CD4-positive, CD25-positive, alpha-beta regulatory T cell (primary cell): ENCODE data around the gene PCDHA11. TPM values are rescaled to one million over a fixed set of nuclear protein-coding genes. Genes with fewer than 3 reads are reported as not detected.
"Not testable (repeated sequence)": the region's sequence is repeated elsewhere in the genome, so short reads cannot be mapped to it uniquely, and the experiment has no call there.

ENCODE experiments used
- ATAC-seq, 2 donors: fragments of 150-1000 bp; cut with Tn5 transposase; one replicate each; pipeline ENCODE4 v1.10.0; 2021; ENCODE audit warnings: low read depth in 2 of 2, moderate number of reproducible peaks in 2 of 2, moderate library complexity in 1 of 2
- DNase-seq, 3 donors: peaks; one replicate each; pipeline versions ENCODE4 v3.0.0 to v3.0.0-alpha.2; 2012 to 2022; ENCODE audit warnings: mixed read lengths in 1 of 3
- H3K27ac ChIP-seq: one replicate; pipeline ENCODE4 v1.7.0; 2013; ENCODE audit warnings: mild to moderate bottlenecking, low read length; ENCODE audit not compliant: insufficient read depth, poor library complexity, severe bottlenecking
- H3K27me3 ChIP-seq: one replicate; pipeline ENCODE4 v1.7.0; 2013; ENCODE audit warnings: low read length; ENCODE audit not compliant: control insufficient read depth, insufficient read depth
- H3K36me3 ChIP-seq: one replicate; pipeline ENCODE4 v1.7.0; 2013; ENCODE audit warnings: mild to moderate bottlenecking, low read length, moderate library complexity; ENCODE audit not compliant: control insufficient read depth, insufficient read depth
- H3K4me1 ChIP-seq: 2 replicates; pipeline ENCODE4 v1.7.0; 2013; ENCODE audit warnings: mild to moderate bottlenecking, low read length; ENCODE audit not compliant: insufficient read depth, control insufficient read depth, poor library complexity, severe bottlenecking
- H3K4me3 ChIP-seq: one replicate; pipeline ENCODE4 v1.7.0; 2013; ENCODE audit warnings: low read depth, mild to moderate bottlenecking, low read length, moderate library complexity
- H3K9me3 ChIP-seq, 2 experiments: 1 replicate in 1 of 2; 2 replicates in 1 of 2; pipeline ENCODE4 v1.7.0; 2013; ENCODE audit warnings: low read length in 2 of 2, mild to moderate bottlenecking in 1 of 2, moderate library complexity in 1 of 2; ENCODE audit not compliant: control insufficient read depth in 2 of 2
- H3K27ac Mint-ChIP-seq, 3 donors: one replicate each; pipeline ENCODE4 v1.8.0; 2020 to 2022; ENCODE audit warnings: mild to moderate bottlenecking in 3 of 3, mixed read lengths in 3 of 3, moderate library complexity in 2 of 3
- H3K27me3 Mint-ChIP-seq: one replicate; pipeline ENCODE4 v1.8.0; 2022; ENCODE audit warnings: mild to moderate bottlenecking, mixed read lengths
- H3K36me3 Mint-ChIP-seq: one replicate; pipeline ENCODE4 v1.8.0; 2020; ENCODE audit warnings: mixed read lengths
- H3K4me1 Mint-ChIP-seq, 4 donors: one replicate each; pipeline ENCODE4 v1.8.0; 2020 to 2022; ENCODE audit warnings: mixed read lengths in 4 of 4, mild to moderate bottlenecking in 1 of 4
- H3K4me3 Mint-ChIP-seq, 4 donors: one replicate each; pipeline ENCODE4 v1.8.0; 2020 to 2022; ENCODE audit warnings: mild to moderate bottlenecking in 4 of 4, mixed read lengths in 4 of 4, moderate library complexity in 3 of 4
- H3K9me3 Mint-ChIP-seq, 7 donors: one replicate each; pipeline ENCODE4 v1.8.0; 2020 to 2022; ENCODE audit warnings: mixed read lengths in 7 of 7, mild to moderate bottlenecking in 3 of 7, moderate library complexity in 2 of 7
- polyA plus RNA-seq, 4 donors: library from polyadenylated mRNA; unstranded; fragments of 300-500 nt; fragmentation: Illumina TruSeq; gene quantifications; one replicate each; pipeline ENCODE4 v1.2.3, GENCODE V29; 2021
- total RNA-seq: library from RNA; stranded (reverse); gene quantifications from one replicate; pipeline ENCODE4 v1.2.3, GENCODE V29; 2022

PCDHA11 gene
- total and polyA plus RNA-seq, 5 donors from 2014 or later, result not detected

- peaks cover 0 to 13% (median 3%) of the 10 kb centered on the region in 7 donors for H3K9me3 Mint-ChIP-seq
- not testable (repeated sequence) for H3K27ac Mint-ChIP-seq, H3K4me3 Mint-ChIP-seq, H3K4me1 Mint-ChIP-seq, ATAC-seq, H3K36me3 Mint-ChIP-seq, H3K36me3 ChIP-seq, H3K27me3 ChIP-seq, H3K27ac ChIP-seq, DNase-seq, H3K27me3 Mint-ChIP-seq, H3K4me1 ChIP-seq, H3K4me3 ChIP-seq
- peaks cover 5 to 11% of the 10 kb centered on the region in 2 experiments for H3K9me3 ChIP-seq
Observed at GRCh38 chr5:140848139-140849102, 20.3 kb upstream of the PCDHA11 start, which contains the start of gene PCDHA9. PCDHA9 (plus strand) TSS chr5:140848382; CDS start chr5:140848496, 114 bp downstream.

GRCh38 chr5:140849831-140850634, 18.7 kb upstream of the PCDHA11 start:
- not testable (repeated sequence) for H3K27me3 ChIP-seq, ATAC-seq, H3K27ac Mint-ChIP-seq, H3K4me3 ChIP-seq, DNase-seq, H3K4me1 Mint-ChIP-seq, H3K27ac ChIP-seq, H3K4me3 Mint-ChIP-seq, H3K27me3 Mint-ChIP-seq, H3K4me1 ChIP-seq, H3K36me3 ChIP-seq, H3K36me3 Mint-ChIP-seq
- peaks cover 7 to 10% of the 10 kb centered on the region in 2 experiments for H3K9me3 ChIP-seq
- peaks cover 0 to 16% (median 3%) of the 10 kb centered on the region in 7 donors for H3K9me3 Mint-ChIP-seq

- Mint-ChIP-seq H3K4me1 (no peaks in the 10 kb centered on the region), H3K27ac (peak within 1 kb of the TSS in 1 of 3 donors; percentile 66), H3K27me3 (no peaks in the 10 kb centered on the region), H3K36me3 (no peaks in the 10 kb centered on the region), H3K4me3 (no peak within 1 kb of the TSS), H3K9me3 (peaks cover 0 to 29% (median 4%) of the 10 kb centered on the region in 7 donors)
- Histone ChIP-seq H3K27me3 (no peaks in the 10 kb centered on the region), H3K9me3 (peaks cover 9 to 11% of the 10 kb centered on the region in 2 experiments), H3K4me3 (no peak within 1 kb of the TSS), H3K4me1 (no peaks in the 10 kb centered on the region), H3K27ac (no peak within 1 kb of the TSS), H3K36me3 (no peaks in the 10 kb centered on the region)
- DNase-seq, result no peak
- no peak for ATAC-seq
Observed at GRCh38 chr5:140855772-140856674, 12.7 kb upstream of the PCDHA11 start, which contains the start of gene PCDHA10. PCDHA10 (plus strand) TSS chr5:140855897; CDS start chr5:140856049, 152 bp downstream.

- Mint-ChIP-seq H3K36me3 (no peaks in the 10 kb centered on the region), H3K4me3 (no peak overlapping the region), H3K27ac (no peak overlapping the region), H3K4me1 (no peaks in the 10 kb centered on the region), H3K27me3 (no peaks in the 10 kb centered on the region), H3K9me3 (peaks cover 3 to 33% (median 6%) of the 10 kb centered on the region in 7 donors)
- peaks cover 11% of the 10 kb centered on the region in 2 experiments for H3K9me3 ChIP-seq
- H3K27me3 ChIP-seq, result no peaks in the 10 kb centered on the region
- H3K4me1 ChIP-seq, result no peaks in the 10 kb centered on the region
- H3K4me3 ChIP-seq, result no peak overlapping the region
- ATAC-seq, result no peak
- no peaks in the 10 kb centered on the region for H3K36me3 ChIP-seq
- H3K27ac ChIP-seq, result no peak overlapping the region
- no peak for DNase-seq
Observed at GRCh38 chr5:140857177-140857986, 11.4 kb upstream of the PCDHA11 start.

GRCh38 chr5:140857987-140858240, 10.8 kb upstream of the PCDHA11 start:
- H3K27me3 Mint-ChIP-seq, result no peaks in the 10 kb centered on the region
- ATAC-seq, result no peak
- no peaks in the 10 kb centered on the region for H3K36me3 Mint-ChIP-seq
- no peaks in the 10 kb centered on the region for H3K4me1 ChIP-seq
- no peak overlapping the region for H3K4me3 Mint-ChIP-seq
- peaks cover 3 to 33% (median 6%) of the 10 kb centered on the region in 7 donors for H3K9me3 Mint-ChIP-seq
- H3K36me3 ChIP-seq, result no peaks in the 10 kb centered on the region
- no peak overlapping the region for H3K4me3 ChIP-seq
- H3K27me3 ChIP-seq, result no peaks in the 10 kb centered on the region
- no peak for DNase-seq
- H3K9me3 ChIP-seq, result peaks cover 11% of the 10 kb centered on the region in 2 experiments
- H3K4me1 Mint-ChIP-seq, result no peaks in the 10 kb centered on the region
- H3K27ac ChIP-seq, result no peak overlapping the region
- no peak overlapping the region for H3K27ac Mint-ChIP-seq

- H3K27me3 Mint-ChIP-seq, result no peaks in the 10 kb centered on the region
- H3K36me3 Mint-ChIP-seq, result no peaks in the 10 kb centered on the region
- Histone ChIP-seq H3K4me3 (no peak overlapping the region), H3K9me3 (peaks cover 0 to 4% of the 10 kb centered on the region in 2 experiments), H3K27ac (no peak overlapping the region), H3K27me3 (no peaks in the 10 kb centered on the region), H3K4me1 (no peaks in the 10 kb centered on the region), H3K36me3 (no peaks in the 10 kb centered on the region)
- no peaks in the 10 kb centered on the region for H3K4me1 Mint-ChIP-seq
- H3K27ac Mint-ChIP-seq, result no peak overlapping the region
- DNase-seq, result no peak
- no peak overlapping the region for H3K4me3 Mint-ChIP-seq
- no peak for ATAC-seq
- H3K9me3 Mint-ChIP-seq, result peaks cover 0 to 15% (median 6%) of the 10 kb centered on the region in 7 donors
Observed at GRCh38 chr5:140862441-140863295, 6.1 kb upstream of the PCDHA11 start.
